B cell (primary cell): Measurements from ENCODE around the gene FLT1.

Experiments used
- CTCF ChIP-seq: fragments of 200-600 bp; IDR thresholded peaks from one replicate; pipeline ENCODE4 v1.8.0; 2022; ENCODE audit warnings: antibody characterized with exemption, mild to moderate bottlenecking
- EZH2 ChIP-seq: IDR thresholded peaks from 2 replicates; pipeline ENCODE4 v1.6.1; 2012; ENCODE audit warnings: borderline replicate concordance, low read depth, mild to moderate bottlenecking, moderate library complexity, low read length; ENCODE audit not compliant: insufficient read depth, poor library complexity, severe bottlenecking

- TF ChIP-seq CTCF (no peak), EZH2 (no peak)
These were observed 41.4 kb upstream of the FLT1 start for GRCh38 chr13:28536371-28536770.
